Subcutaneous adipose tissue (tissue), 4 donors: ENCODE data around the gene OR5AR1. TPM values are rescaled to one million over a fixed set of nuclear protein-coding genes. Genes with fewer than 3 reads are reported as not detected.

ENCODE experiments used
- small RNA-seq: library from RNA; depleted of rRNA; stranded (forward); fragments of <200 nt; gene quantifications from one replicate; pipeline ENCODE3, GENCODE V24; 2016
- total RNA-seq, 4 donors: library from RNA; depleted of rRNA; stranded (reverse); fragments of >200 nt; gene quantifications; one replicate each; pipeline ENCODE4 v1.1.0, GENCODE V29; 2016
- TF ChIP-seq, protein P1 (sequence below): fragments of 450-650 bp; IDR thresholded peaks from one replicate; pipeline ENCODE4 v1.5.1; 2016; ENCODE audit warnings: low read depth, mild to moderate bottlenecking, control low read depth, antibody characterized with exemption, moderate library complexity

The OR5AR1 gene
- total RNA-seq, 4 donors from 2014 or later, result not detected

DNA sequence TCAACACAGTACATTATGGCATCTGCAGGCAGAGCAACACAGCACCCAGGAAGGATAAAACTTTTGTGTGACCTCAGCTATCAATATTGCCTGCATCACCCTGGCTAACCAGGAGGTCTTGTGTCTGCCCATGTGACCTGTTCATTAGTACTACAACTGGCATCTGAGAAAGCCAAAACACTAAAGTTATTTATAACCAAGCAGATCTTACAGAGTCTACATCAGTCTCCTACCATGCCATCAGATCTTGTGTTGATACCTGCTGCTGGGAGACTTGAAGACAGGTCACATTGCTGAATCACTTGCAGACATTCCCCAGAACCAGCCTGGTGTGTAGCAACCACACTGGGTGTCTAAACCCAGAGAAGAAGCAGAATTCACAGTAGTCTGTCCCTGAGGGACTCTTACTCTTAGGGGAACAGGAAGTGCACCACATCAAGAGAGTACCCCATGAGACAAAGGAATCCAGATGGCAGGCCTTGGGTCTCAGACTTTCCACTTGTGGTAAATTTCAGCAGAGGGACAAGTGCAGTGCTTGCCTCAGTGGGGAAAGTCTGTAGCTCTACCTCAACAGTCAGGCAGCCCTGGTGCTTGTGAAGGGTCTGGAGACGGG lies 42.4 kb downstream of the OR5AR1 start:
- TF ChIP-seq, protein P1, sequence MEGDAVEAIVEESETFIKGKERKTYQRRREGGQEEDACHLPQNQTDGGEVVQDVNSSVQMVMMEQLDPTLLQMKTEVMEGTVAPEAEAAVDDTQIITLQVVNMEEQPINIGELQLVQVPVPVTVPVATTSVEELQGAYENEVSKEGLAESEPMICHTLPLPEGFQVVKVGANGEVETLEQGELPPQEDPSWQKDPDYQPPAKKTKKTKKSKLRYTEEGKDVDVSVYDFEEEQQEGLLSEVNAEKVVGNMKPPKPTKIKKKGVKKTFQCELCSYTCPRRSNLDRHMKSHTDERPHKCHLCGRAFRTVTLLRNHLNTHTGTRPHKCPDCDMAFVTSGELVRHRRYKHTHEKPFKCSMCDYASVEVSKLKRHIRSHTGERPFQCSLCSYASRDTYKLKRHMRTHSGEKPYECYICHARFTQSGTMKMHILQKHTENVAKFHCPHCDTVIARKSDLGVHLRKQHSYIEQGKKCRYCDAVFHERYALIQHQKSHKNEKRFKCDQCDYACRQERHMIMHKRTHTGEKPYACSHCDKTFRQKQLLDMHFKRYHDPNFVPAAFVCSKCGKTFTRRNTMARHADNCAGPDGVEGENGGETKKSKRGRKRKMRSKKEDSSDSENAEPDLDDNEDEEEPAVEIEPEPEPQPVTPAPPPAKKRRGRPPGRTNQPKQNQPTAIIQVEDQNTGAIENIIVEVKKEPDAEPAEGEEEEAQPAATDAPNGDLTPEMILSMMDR, result no peak

DNA sequence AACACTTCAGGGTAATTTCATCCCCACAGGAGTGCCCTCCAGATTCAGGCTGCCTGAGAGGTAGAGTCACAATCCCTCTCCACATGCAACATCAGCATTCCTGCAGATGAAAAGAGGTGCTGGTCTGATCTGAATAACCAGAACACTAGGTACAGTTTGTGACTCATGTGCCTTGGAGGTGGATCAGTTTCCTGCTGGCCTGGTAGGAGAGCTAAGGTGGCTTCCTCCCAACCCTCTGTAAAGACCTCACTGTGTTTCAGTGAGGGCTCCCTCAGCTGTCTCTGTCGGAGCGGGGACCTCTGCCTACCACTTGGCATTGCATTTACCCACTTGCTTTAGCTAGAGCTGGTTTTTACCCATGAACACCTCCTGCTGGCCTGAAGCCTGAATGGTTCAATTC lies 43.0 kb downstream of the OR5AR1 start:
- TF ChIP-seq, protein P1, result no peak

DNA sequence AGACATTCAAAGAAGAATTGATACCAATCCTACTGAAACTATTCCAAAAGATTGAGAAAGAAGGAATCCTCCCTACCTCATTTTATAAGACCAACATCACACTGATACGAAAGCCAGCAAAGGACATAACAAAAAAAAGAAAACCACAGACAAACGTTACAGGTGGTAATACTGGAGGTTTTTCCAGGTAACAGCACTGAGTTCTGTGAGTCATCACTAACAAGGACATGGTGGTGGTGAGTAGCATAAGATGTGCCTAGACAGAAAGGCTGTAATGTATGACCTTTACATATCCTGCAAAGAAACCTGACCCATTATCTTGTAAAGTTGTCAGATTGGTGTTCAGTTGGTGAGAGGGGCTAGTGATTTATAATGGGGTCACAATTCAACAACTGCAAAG lies 50.7 kb downstream of the OR5AR1 start:
- TF ChIP-seq, protein P1, result no peak

Small RNA genes lying within 50 kb of the gene (small RNA-seq; reads per million reads assigned to genes)
- not detected for gene AP004245.1

Other genes starting within 250 kb of the OR5AR1 start
- not detected for gene OR5M3, start 190.3 kb upstream of the OR5AR1 start, total RNA-seq
- not detected for gene OR5M8, start 172.3 kb upstream of the OR5AR1 start, total RNA-seq
- gene OR5M11, start 120.4 kb upstream of the OR5AR1 start, total RNA-seq, result not detected
- not detected for gene OR5M10, start 86.0 kb upstream of the OR5AR1 start, total RNA-seq
- gene OR5M1, start 48.8 kb upstream of the OR5AR1 start, total RNA-seq, result not detected
- not detected for gene OR5AP2, start 21.2 kb upstream of the OR5AR1 start, total RNA-seq
- not detected for gene OR9G1, start 35.4 kb downstream of the OR5AR1 start, total RNA-seq
- not detected for gene OR9G4, start 85.0 kb downstream of the OR5AR1 start, total RNA-seq